NCI-H1105 treated with DMSO at 0.1 percent for 48 hours (cell line): ENCODE measurements around the gene ZSCAN9.

Experiments used
- DNase-seq: peaks from one replicate; lab custom pipeline; 2025; lab: John Stamatoyannopoulos, UW

Gene ZSCAN9

DNA sequence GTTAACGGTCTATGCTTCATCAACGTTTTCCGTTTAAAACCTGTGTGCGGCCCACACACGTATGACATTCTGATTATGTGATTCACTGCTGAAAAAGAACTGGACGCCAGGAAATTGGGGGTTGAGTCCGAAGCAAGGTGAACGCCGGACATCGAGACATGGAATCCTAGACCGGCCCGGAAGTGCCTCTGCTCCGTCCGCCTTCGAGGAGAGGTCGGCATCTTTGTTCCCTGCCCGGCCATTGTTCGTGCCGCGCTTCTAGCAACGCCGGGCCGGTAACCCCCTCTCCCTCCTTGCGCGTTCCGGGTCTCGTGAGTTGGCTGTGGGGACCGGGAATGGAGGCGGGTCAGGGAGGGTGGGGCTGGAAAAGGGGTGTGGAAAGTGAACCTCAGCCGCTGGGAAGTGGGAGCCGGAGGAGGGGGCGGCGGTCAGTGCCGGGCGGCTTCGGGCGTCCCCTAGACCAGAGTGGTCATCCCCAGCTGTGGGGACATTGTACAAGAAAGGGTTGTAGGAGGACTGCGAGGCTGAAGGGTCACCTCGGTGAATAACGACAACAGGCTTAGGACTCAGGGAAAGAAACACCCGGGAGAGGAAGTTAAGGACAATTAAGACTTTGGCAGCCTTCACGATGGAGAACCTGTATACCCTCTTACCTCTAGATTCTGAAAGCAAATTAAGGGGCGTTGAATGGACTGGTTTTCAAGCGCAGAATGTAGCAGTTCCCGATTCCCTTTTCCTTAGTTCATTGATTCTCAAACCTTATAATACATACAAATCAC lies at the start of gene ZSCAN9:
TSS of gene ZSCAN9 (plus strand) at position 220 of the 779 bp plus-strand sequence. CDS start 1,810 bp downstream, outside the sequence.
- peak; percentile 94 for DNase-seq

DNA sequence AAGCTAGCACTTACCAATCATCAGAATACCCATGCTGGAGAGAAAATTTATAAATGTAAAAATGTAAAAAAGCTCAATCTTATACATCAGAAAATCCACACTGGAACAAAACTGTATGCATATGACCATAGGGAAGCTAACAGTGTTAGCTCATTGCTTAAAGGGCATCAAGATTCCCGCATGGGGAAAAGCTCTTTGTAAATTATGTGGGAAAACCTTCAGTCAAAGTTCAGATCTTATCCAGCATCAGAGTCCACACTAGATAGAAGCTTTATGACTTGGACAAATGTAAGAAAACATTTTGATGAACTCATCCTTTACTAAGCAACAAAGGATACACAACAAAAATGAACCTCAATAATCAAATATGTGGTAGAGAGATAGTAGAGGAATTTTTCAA lies 48.7 kb upstream of the ZSCAN9 start:
- no peak for DNase-seq

DNA sequence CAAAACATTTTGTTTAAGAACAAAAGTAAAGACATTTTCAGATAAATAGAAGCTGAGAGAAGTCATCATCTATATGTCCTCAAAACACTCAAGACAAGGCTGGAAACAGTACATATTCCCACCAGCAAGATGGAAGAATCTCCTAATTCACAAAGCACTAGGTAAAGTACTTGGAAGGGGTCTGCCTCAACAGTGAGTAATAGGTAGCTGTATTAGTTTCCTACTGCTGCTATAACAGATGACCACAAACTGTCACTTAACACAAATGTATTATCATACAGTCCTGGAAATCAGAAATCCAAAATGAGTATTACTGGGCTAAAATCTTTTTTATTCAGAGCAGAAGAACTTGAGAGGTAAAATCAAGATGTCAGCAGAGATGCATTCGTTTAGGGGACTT lies 42.8 kb upstream of the ZSCAN9 start:
- DNase-seq, result no peak

DNA sequence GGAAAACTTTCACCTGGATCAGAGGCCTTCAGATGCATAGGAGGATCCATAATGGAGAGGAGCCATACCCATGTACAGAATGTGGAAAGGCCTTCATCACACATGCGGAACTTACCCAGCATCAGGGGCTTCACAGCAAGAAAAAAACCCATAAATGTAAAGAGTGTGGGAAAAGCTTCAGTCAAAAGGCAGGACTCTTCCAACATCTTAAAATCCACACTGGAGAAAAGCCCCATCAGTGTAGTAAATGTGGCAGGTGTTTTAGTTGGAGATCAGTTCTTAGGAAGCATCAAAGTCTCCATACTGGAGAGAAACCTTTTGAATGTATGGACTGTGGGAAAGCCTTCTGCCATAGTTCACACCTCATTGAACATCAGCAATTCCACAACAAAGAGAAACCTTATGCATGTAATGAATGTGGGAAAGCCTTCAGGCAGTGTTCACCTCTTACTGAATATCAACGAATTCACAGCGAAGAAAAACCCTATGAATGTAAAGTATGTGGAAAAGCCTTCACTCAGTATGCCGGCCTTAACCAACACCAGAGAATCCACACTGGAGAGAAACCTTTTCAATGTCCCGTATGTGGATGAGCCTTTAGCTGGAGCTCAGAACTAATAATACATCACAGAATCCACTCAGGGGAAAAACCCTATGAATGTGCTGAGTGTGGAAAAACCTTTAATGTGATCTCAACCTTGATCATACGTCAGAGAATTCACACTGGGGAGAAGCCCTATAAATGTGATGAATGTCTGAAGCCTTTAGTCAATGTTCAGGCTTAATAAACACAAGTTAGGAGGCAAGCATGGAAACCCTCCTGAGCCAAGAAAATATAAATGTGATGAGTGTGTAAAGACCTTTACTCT lies 36.7 kb upstream of the ZSCAN9 start:
- no peak for DNase-seq

DNA sequence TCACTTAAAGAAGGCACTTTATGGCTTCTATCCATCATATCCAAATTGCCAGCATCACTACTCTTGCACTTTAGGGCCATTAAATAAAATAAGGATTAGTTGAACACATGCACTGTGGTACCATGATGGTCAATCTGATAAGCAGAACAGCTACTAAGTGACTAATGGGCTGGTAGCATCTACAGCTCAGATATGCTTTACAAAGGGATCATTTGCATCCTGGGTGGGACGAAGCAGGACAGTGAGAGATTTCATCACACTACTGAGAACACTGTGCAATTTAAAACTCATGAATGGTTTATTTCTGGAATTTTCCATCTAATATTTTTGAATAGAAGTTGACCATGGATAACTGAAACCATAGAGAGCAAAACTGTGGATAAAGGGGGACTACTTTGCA lies 25.1 kb upstream of the ZSCAN9 start:
- DNase-seq, result no peak

DNA sequence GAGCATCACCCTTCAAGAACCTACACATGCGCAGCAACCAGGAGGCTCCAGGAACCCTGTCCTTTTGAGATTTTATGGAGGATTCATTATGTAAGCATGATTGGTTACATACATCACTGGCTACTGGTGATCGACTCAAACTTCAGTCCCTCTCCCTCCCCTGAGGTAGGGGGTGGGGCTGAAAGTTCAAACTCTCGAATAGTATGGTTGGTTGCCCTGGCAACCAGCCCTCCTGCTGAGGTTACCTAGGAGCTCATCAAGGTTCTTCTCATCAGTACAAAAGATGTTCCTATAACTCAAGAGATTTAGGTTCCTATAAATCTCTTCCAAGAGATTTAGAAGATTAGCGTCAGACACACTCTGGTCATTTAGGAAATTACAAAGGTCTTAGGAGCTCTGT lies 21.9 kb upstream of the ZSCAN9 start:
- no peak for DNase-seq

DNA sequence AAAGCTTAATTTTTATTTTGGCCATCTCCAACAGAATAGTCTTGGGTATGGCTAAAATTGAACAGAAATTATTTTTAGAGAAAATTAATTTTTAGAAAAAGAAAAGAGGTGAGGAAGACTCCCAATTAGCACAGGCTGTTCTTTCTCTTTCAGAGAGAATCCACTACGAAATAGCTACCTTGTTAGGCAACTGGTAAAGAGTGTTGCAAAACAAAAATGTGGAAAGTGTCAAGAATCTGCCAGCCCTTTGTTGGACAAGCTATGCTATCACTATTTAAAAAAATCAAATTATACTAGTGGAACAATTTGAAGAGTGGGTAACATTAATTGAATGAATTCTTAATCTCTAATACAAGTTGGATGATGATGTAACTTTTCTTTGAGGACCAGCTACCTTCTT lies 19.2 kb upstream of the ZSCAN9 start:
- no peak for DNase-seq

DNA sequence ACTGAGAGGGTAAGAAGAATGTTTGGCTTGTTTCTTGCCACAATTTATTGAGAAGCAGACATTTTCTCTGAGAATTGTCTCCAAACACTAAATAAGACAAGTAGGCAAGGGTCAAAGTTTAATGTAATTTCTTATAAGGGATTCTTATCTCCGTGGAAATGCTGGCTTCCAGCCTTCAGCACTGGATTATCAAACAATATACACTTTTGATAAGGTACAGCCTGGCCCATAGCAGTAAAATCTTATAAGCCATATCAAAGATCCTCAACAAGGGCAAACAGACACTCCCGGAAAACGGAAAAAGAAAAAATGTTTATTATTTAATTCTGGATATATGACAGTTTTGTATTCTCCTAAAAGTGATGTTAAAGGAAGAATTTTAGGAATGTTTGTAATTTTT lies 18.5 kb upstream of the ZSCAN9 start:
- DNase-seq, result no peak

DNA sequence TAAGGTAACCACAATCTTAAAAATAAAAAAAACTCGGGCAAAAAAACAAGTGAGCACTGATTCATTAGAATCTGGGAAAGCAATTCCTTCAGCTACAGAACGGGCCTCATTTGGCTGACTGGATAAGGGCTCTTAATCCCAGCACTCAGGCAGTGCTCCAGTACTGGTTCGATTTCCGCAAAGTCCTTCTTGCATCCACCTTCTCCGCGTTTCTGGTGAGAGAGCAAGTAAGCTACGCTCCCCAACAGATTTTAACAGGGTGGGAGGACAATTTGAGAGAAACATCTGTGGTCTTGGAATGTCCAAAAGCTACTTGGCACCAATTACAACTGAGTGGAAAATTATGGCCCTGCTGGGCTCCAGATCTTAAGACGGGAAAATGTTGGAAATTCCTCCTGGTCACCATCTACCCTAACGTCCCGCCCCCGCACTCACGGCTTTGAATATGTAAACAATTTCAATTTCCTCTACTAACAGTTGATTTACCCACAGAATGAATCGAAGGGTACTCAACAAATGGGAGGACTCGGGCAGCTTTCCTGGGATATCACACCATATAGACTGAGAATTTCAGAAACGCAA lies 18.1 kb upstream of the ZSCAN9 start:
- no peak for DNase-seq

DNA sequence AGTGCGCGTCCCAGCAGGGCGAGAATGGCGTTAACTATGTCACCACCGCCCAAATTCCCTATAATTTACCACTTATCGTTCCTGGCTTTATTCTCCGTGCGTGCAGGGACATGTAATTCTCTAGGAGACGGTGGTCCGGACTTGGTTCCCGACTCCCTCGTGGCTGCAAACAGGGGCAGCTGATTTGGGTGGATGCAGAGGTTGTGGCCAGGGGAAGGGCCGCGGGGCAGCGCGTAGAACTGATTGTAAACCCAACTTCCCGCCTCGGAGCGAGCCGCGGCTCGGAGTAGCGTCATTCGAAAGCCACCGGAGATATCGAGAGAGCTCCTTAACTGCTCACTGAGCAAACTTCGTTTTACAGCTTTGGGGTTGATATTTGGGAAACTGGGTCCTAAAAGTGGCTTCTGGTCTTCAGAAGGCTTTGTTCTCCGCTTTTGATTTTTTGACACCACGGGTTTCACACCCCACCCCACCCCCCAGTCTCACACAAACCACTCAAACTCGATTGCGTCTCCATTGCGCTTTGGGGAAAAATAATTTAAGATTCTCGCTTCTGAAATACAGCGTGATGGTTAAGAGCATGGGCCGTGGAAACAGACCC lies 17.5 kb upstream of the ZSCAN9 start:
- DNase-seq, result no peak

DNA sequence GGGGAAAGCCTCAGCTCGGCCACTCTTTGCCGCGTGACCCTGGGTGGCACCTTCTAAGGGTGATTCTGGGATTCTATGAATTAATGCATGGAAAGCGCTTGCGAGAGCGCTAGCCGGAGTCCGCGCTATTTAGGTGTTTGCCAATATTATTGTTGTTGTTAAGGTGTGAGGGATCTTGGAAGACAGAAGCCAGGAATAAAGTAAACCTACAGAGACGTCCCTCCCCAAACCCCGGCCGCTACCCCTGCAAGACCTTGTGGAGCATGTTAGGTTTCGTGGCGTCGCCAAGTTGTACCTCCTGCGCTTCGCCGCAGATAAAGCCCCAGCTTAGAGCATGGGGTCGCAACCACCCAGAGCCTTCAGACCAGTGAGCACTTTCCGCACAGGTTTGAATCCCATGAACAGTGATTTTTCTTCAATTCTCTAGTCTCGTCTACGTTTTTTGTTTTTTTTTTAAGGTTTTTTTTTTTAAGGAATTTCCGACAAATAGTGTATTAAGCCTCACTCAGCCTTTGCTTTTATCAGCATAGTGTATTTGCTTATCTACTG lies 16.9 kb upstream of the ZSCAN9 start:
- no peak for DNase-seq

DNA sequence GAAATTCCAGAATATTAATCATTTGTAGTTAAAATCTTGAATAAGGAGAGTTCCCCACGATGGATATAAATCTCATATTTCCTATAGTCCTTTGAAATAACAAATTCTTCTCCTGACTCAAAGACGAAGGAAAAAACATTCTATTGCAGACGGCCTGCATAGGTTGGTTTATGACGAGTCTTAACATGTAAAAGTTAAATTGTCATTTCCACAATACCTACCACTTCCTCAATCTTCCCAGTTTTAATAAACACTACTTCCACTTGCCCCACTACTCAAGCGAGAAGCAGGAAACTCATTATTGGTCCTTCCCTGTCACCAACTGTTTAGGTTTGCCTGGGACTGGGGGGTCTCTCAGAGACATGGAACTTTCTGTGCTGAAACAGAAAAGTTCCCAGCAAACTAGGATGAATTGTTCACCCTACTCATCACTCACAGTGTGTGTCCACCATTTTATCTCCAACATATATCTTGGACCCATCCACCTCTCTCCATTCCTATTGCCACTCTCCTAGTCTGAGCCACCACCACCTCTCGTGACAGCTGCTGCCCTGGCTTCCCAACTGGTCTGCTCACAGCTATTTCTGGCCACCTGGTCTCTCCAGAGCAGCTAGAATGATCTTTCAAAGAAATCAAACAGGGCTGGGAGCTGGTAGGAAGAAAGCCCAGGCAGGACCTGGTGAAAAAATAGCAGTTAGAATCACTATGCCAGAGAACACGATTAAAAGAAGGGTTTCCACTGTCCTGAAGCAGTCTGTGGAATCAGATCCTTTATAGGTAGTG lies 15.1 kb upstream of the ZSCAN9 start:
- no peak for DNase-seq

DNA sequence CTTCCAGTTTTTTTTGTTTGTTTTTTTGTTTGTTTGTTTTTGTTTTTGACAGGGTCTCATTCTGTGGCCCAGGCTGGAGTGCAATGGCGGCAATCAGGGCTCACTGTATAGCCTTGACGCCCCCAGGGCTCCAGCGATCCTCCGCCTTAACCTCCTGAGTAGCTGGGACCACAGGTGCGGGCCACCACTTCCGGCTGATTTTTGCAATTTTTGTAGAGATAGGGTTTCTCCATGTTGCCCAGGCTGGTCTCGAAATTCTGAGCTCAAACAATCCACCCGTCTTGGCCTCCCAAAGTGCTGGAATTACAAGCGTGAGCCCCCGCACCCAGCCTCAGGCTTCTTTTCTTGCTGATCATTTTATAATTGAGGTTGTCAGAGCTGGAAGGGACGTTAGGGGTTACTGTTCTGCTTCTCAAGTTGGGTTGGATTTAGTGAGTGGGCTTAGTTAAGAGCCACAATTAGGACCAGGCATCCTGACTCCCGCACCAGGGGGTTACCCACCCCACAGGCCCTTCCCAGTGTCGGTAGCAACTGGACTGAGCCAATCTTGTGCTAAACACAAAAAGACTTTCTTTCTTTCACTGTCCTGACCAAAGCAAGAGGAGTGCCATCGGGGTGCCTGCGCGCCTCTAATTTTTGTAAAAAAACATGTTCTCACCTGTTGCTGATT lies 13.1 kb upstream of the ZSCAN9 start:
- peak; percentile 17 for DNase-seq

DNA sequence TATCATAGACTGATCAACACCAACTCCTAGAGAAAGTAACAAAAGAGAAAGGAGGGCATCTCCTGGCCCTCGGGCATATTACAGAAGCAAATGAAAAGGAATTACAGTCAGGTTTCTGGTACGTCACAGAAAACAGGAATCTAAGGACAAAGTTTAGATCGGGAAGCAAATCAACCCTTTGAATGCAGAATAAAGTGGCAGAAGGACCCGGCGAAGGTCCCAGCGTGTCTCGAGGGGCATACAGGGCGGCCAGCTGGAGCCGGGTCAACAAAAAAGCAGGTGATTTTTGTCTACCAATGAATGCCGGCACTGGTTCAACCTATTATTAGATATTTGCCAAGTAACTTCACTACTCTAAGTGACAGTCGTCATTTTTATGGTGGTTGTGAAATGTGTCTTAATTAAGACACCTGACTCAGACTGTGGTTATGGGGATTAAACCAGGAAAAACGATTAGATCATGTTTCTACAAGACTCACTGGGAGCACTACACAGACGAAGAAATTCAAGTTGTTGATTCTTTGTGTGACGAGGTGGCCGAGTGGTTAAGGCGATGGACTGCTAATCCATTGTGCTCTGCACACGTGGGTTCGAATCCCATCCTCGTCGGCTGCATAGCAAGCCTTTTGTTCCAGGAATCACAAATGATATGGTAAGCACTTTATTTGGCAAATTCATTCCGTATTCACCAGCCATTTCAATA lies 12.4 kb upstream of the ZSCAN9 start:
- peak; percentile 89 for DNase-seq

DNA sequence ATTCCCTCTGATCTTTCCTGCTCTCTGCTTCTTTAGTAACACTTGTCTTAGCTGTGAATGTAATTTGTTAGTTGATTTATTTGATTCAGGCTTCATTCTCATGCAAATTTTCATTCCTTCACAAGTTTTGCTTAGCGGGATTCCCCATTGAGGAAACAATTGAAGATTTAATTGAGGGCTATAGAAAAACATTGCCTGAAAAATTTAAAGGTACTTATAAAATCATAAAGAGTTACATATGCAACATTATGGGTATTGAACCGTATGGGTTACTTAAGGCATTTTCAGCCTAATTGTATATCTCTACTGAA lies 11.9 kb upstream of the ZSCAN9 start:
- no peak for DNase-seq

DNA sequence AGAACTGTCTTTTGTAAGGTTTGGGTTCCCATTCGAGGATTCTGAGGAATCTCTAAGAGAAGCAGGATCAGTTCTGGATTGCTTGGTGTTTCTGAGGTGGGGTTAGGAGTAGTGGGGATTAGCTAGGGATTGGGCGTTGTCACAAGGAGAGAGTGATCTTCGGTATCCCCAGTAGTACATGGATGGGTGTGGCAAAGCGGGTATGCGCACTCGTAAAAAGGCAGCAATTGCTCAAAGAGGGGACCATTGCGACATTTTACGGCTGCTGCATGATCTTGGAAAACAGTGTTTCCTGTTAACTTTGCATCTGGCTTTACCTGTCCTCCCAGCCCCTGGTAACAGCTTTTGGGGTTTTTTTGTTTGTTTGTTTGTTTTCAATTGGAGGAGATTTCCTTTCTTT lies 9.7 kb upstream of the ZSCAN9 start:
- DNase-seq, result no peak

DNA sequence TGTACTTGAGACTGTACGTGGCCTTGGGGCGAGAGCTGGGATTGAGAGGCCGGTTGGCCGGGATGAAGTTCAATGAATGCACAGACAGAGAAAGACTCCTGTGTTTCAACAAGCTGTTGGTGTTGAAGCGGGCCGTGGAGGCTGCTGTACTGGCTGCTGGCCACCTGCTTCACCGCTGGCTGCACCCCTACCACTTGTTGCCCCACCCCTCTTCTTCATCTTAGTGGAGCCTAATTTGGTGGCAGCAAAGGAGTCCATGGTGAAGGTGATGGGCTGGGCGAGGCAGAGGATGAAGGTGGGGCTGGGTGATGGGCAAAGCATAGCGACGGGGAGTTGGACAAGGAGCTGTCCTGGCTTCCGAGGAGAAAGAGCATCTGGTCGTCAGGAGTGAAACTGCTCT lies 7.2 kb upstream of the ZSCAN9 start:
- DNase-seq, result no peak

DNA sequence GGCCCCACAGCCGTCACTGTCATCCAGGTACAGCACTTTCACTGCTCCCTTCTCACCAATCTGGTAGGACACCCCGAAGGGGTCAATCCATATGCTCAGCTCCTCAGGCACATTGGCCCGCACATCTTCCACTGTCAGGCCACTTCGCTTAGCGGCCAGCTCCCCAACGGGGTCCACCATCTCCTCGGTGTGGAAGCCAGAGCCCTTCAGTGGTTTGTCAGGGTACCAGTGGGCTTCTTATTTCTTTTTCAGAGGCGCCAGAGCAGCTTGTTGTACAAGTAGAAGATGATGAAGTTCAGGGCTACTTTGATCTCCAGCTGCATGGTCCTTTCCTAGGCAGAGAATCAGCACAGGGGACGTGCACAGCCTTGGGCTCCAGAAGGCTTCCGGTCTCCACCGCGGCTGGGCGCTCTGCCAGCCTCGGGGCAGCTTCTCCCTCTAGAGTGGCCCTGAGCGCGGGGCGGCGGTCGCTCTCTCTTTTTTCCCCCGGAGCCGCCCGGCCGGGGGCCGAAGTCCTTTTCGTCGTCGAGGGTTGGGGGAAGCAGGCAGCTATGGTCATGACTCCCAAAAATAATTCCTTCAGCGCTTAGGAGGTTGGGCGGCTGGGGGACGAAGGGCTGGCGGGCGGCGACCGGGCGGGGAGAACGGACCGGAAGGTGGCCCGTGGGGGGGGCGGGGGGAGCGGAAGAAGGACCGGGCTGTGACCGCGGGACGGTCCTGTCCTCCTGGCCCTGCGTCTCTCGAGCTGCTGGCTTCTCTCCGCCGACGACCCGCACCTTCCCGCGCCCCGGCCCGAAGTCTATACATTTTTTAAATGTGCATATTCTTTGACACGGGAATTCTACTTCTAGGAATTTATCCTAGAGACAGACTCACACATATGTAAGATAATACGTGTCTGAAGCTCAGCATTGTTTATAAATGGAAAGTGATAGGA lies 6.5 kb upstream of the ZSCAN9 start:
- peak; percentile 64 for DNase-seq
